ENCODE measurements around the gene LAGE3. TPM values are rescaled to one million over a fixed set of nuclear protein-coding genes. Genes with fewer than 3 reads are reported as not detected.

Gene LAGE3
- total RNA-seq, 2 experiments from 2014 or later, result 42.3 to 42.8 TPM

DNA sequence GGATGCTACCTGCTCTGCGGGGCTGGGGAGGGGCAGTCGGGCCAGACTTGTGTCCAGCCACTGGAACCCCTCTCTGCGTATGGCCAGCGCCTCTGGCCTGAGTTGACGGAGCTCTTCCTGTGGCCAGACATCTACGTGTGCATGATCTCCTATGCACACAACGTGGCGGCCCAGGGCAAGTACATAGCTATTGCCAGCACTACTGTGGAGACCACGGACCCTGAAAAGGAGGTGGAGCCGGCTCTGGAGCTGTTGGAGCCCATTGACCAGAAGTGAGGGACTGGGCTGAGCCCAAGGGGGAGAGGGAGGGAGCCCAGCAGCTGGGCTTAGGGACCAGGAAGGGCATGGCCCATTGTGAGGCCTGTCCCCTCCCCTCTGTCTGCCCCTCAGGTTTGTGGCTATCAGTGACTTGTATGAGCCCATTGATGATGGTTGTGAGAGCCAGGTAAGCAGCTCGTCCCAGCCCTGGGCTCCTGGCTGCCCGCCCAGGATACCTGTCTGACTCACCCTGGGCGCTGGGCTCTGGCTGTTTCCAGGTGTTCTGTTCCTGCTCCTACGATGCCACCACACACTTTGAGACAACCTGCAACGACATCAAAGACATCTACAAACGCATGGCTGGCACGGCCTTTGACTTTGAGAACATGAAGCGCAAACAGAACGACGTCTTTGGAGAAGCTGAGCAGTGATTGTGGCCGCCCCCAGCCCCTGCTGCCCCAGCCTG lies 36.9 kb downstream of the LAGE3 start:
- H3K27me3 Mint-ChIP-seq (ENCODE audit: low read depth), result no peaks in the 10 kb centered on the region
- intact Hi-C loops (cut with micrococcal nuclease), result loop anchor here (5.0 kb wide), 2 partner anchors 35 to 45 kb away; partner anchors contain the start of genes LAGE3 and RPL10
- peaks cover 18% of the 10 kb centered on the region for H3K4me1 Mint-ChIP-seq (ENCODE audit: low read depth)
- no peak overlapping the region for H3K27ac Mint-ChIP-seq
- H3K4me3 Mint-ChIP-seq, result no peak overlapping the region
- H3K36me3 Mint-ChIP-seq (ENCODE audit: low read depth), result peaks cover 8% of the 10 kb centered on the region
- no peaks in the 10 kb centered on the region for H3K9me3 Mint-ChIP-seq
- CTCF ChIA-PET, result no interaction called here
- no peak for DNase-seq

DNA sequence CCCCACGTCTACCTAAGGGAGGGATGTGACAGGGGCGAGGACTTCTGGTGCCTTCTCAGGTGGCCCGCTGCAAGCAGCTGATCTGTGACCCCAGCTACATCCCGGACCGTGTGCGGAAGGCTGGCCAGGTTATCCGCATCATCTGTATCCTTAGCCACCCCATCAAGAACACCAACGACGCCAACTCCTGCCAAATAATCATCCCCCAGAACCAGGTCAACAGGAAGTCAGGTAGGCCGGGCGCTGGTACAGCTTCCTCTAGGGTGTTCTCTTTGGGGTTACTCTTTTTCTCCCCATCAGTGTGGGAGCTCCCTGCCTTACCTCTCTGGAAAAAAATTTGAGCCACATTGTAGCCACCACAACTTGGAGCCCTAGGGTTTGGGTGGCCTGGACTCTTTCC lies 37.5 kb downstream of the LAGE3 start:
- intact Hi-C loops (cut with micrococcal nuclease), result loop anchor here (5.0 kb wide), 2 partner anchors 36 to 44 kb away; partner anchors contain the start of genes LAGE3 and RPL10
- CTCF ChIA-PET, result no interaction called here
- Mint-ChIP-seq H3K4me3 (no peak overlapping the region), H3K27me3 (ENCODE audit: low read depth) (no peaks in the 10 kb centered on the region), H3K27ac (no peak overlapping the region), H3K4me1 (ENCODE audit: low read depth) (peaks cover 18% of the 10 kb centered on the region), H3K36me3 (ENCODE audit: low read depth) (peaks cover 4% of the 10 kb centered on the region), H3K9me3 (no peaks in the 10 kb centered on the region)
- DNase-seq, result no peak

DNA sequence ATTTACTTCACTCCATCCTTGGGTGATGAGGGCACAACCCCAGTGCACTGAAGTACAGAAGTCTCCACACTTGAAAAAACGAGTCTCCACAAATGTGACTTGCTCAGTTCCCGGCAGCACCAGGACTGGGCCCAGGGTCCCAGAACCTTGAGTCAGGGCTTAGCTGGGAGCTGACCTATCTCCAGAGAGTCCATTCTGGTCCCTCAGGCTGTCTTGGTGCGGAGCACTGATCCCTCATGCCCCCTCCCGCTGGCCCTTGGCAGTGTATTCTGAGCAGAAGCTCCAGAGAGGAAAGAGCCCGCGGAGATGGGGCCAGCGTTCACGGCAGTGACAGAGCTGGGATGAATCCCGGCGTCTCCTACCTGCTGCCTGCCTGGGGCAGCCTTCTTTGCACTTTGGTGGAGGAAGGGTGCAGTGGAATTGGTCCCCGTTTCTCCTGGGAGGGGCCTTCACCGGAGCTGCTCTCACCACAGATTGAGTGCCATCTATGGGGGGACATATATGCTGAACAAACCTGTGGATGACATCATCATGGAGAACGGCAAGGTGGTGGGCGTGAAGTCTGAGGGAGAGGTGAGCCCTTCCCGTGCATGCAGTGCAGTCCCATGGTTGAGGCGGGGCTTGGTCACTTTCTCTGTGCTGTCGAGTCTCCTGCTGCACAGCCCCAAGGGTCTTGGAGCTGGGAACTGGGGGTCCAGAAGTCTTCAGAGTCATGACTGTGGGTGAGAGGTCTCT lies 38.3 kb downstream of the LAGE3 start:
- CTCF ChIA-PET, result no interaction called here
- H3K27ac Mint-ChIP-seq, result no peak overlapping the region
- H3K9me3 Mint-ChIP-seq, result no peaks in the 10 kb centered on the region
- H3K4me1 Mint-ChIP-seq (ENCODE audit: low read depth), result peaks cover 22% of the 10 kb centered on the region
- no peaks in the 10 kb centered on the region for H3K27me3 Mint-ChIP-seq (ENCODE audit: low read depth)
- H3K4me3 Mint-ChIP-seq, result no peak overlapping the region
- no peak for DNase-seq
- intact Hi-C loops (cut with micrococcal nuclease), result loop anchor here (5.0 kb wide), 2 partner anchors 37 to 43 kb away; partner anchors contain the start of genes LAGE3 and RPL10
- no peaks in the 10 kb centered on the region for H3K36me3 Mint-ChIP-seq (ENCODE audit: low read depth)

DNA sequence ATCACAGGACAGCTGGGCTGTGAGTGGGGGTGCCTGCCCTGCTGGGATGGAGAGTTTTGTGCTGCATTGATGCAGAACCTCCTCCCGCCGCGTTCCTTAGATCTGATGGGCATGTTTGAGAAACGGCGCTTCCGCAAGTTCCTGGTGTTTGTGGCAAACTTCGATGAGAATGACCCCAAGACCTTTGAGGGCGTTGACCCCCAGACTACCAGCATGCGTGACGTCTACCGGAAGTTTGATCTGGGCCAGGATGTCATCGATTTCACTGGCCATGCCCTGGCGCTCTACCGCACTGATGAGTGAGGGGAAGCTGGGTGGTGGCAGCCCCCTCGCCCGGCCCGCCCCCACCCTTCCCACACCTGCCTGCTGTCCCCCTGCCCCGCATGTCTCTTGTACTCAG lies 39.2 kb downstream of the LAGE3 start:
- no peak overlapping the region for H3K27ac Mint-ChIP-seq
- CTCF ChIA-PET, result no interaction called here
- intact Hi-C loops (cut with micrococcal nuclease), result loop anchor here (5.0 kb wide), 2 partner anchors 37 to 43 kb away; partner anchors contain the start of genes LAGE3 and RPL10
- no peaks in the 10 kb centered on the region for H3K9me3 Mint-ChIP-seq
- peaks cover 22% of the 10 kb centered on the region for H3K4me1 Mint-ChIP-seq (ENCODE audit: low read depth)
- H3K36me3 Mint-ChIP-seq (ENCODE audit: low read depth), result no peaks in the 10 kb centered on the region
- H3K27me3 Mint-ChIP-seq (ENCODE audit: low read depth), result no peaks in the 10 kb centered on the region
- H3K4me3 Mint-ChIP-seq, result no peak overlapping the region
- DNase-seq, result no peak

DNA sequence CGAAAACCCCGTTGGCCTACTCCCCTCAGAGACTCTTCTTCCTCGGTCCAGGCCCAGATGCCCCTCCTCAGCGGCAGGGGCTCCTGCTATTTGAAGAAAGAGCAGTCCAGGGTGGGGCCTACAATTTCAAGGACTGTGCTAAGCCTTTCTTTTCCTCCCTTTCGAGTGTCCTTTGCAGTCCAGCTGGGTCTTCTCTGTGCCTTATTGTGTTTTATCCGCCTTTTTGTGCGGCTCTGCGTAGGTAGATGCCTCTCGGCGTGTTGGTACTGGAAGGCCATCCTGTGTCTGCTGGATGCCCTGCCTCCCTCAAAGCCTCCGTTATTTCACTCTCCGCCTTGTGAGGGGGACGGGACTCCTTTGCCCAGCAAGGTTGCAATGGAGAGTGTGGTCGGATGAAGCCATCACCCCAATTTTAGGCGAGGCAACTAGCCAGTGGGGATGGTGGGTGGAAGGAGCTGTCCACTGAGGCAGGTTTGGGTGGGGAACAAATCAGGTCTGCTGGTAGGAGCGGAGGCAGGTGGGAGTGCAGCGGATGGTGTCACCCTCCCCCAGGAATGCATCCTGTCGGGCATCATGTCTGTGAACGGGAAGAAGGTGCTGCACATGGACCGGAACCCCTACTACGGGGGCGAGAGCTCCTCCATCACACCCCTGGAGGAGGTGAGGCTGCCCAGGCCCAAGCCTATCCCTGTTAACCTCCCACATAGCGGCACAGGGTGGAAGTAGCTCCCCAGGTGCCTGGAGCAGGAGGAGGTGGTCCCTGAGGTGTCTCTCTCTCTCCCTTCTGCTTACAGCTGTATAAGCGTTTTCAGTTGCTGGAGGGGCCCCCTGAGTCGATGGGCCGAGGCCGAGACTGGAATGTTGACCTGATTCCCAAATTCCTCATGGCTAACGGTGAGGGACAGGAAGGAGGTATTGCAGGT lies 40.8 kb downstream of the LAGE3 start:
- no peak for DNase-seq
- intact Hi-C loops (cut with micrococcal nuclease), result loop anchor here (2.0 kb wide), 2 partner anchors 53 to 67 kb away; partner anchors contain the start of gene SLC10A3
- peak overlapping the region; percentile 84 for H3K4me3 Mint-ChIP-seq
- H3K4me1 Mint-ChIP-seq (ENCODE audit: low read depth), result peaks cover 22% of the 10 kb centered on the region
- CTCF ChIA-PET, result no interaction called here
- H3K27ac Mint-ChIP-seq, result peak overlapping the region; percentile 66
- H3K36me3 Mint-ChIP-seq (ENCODE audit: low read depth), result peaks cover 2% of the 10 kb centered on the region
- H3K9me3 Mint-ChIP-seq, result no peaks in the 10 kb centered on the region
- no peaks in the 10 kb centered on the region for H3K27me3 Mint-ChIP-seq (ENCODE audit: low read depth)

DNA sequence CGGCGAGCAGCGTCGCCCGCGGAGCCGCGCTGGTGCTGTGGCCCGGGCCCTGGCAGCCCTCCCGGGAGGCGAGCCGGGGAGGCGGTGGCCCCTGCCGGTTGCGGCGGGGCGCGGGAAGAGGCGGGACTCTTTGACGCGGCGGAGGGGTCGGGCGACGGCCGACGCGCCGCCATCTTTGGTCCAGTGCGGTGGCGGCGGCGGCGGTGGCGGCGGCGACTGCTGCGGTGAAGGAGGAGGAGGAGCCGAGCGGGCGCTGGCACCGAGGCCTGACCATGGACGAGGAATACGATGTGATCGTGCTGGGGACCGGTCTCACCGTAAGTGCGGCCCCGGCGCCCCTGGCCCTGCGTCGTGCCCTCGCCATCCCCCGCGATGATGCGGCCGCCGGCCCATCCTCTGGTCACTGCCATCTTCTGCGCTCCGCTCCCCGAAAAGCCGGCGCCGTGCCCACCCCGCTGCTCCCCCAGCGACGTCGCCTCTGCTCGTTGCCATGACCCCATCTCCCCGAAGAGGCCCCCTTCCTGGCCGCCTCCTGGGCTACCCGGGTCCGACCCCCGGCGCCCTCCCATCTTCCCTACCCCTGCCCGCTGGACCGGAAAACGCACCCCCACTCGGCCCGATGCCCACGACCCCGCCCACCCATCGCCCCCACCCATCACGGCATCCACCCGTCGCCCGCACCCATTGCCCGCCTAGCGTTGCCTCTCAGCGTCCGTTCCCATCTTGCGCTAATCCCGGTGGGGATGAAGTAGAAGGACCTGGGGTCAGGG lies 41.9 kb downstream of the LAGE3 start, which contains the start of gene GDI1:
TSS of gene GDI1 (plus strand) at position 172 of the 770 bp plus-strand sequence. CDS start at position 273, 101 bp downstream.
- Mint-ChIP-seq H3K4me1 (ENCODE audit: low read depth) (peaks cover 22% of the 10 kb centered on the region), H3K4me3 (peak within 1 kb of the TSS; percentile 84), H3K27me3 (ENCODE audit: low read depth) (no peaks in the 10 kb centered on the region), H3K27ac (peak within 1 kb of the TSS; percentile 82), H3K36me3 (ENCODE audit: low read depth) (peaks cover 4% of the 10 kb centered on the region), H3K9me3 (no peaks in the 10 kb centered on the region)
- peak; percentile 45 for DNase-seq
- CTCF ChIA-PET, result no interaction called here
- intact Hi-C loops (cut with micrococcal nuclease), result loop anchor here (2.0 kb wide), 2 partner anchors 54 to 66 kb away; partner anchors contain the start of gene SLC10A3

DNA sequence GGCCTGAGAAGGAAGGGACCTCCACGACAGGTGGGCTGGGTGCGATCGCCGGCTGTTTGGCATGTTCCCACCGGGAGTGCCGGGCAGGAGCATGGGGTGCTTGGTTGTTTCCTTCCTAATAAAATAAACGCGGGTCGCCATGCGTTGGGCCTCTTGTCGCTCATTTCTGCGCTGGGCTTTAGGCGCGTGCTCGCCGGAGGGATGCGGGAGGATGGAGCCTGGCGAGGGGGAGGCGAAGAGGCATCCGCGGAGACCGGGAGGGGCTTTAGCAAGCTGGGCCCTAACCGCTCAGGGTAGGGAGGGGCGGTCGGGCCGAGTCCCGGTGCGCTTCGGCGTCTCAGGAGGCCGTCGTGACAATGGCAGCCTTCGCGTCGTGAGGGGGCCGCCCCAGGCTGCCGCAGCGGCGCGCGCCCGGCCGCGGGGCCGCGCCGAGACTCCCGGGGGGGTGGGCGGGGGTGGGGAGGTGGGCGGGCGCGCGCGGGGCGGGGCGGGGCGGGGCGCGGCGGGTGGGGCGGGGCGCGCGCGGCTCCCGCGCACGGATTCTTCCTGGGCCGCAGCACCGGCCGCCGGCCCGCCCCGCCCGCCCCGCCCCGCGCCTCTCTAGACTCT lies 42.6 kb downstream of the LAGE3 start:
- CTCF ChIA-PET, result no interaction called here
- peak; percentile 55 for DNase-seq

DNA sequence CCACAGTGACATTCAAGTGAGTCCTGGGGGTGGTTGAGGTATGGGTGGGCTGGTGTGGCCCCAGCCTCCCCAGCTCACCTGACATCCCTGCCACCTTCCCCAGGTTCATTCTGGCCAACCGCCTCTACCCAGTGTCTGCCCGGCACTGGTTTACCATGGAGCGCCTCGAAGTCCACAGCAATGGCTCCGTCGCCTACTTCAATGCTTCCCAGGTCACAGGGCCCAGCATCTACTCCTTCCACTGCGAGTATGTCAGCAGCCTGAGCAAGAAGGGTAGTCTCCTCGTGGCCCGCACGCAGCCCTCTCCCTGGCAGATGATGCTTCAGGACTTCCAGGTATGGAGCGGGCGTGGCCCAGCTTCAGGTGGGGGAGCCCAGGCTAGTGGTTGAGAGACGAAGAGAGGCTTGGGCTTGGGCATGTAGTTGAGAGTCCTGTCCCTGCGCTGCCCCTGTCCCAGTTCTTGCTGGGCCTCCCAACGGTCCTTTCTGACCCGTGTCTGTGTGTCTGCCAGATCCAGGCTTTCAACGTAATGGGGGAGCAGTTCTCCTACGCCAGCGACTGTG lies 43.8 kb downstream of the LAGE3 start:
- Mint-ChIP-seq H3K4me3 (no peak overlapping the region), H3K4me1 (ENCODE audit: low read depth) (peaks cover 25% of the 10 kb centered on the region), H3K27me3 (ENCODE audit: low read depth) (no peaks in the 10 kb centered on the region), H3K9me3 (no peaks in the 10 kb centered on the region), H3K27ac (no peak overlapping the region), H3K36me3 (ENCODE audit: low read depth) (peaks cover 4% of the 10 kb centered on the region)
- no peak for DNase-seq
- intact Hi-C loops (cut with micrococcal nuclease), result no loop called here
- CTCF ChIA-PET, result no interaction called here

More for the DNA sequence above, 42.6 kb downstream of the LAGE3 start:
- H3K4me1 Mint-ChIP-seq (ENCODE audit: low read depth), result peaks cover 22% of the 10 kb centered on the region
- no peaks in the 10 kb centered on the region for H3K9me3 Mint-ChIP-seq
- H3K27ac Mint-ChIP-seq, result peak overlapping the region; percentile 82
- H3K27me3 Mint-ChIP-seq (ENCODE audit: low read depth), result no peaks in the 10 kb centered on the region
- H3K4me3 Mint-ChIP-seq, result peak overlapping the region; percentile 70
- intact Hi-C loops (cut with micrococcal nuclease), result loop anchor here (2.0 kb wide), 2 partner anchors 54 to 66 kb away; partner anchors contain the start of gene SLC10A3
- H3K36me3 Mint-ChIP-seq (ENCODE audit: low read depth), result peaks cover 4% of the 10 kb centered on the region

DNA sequence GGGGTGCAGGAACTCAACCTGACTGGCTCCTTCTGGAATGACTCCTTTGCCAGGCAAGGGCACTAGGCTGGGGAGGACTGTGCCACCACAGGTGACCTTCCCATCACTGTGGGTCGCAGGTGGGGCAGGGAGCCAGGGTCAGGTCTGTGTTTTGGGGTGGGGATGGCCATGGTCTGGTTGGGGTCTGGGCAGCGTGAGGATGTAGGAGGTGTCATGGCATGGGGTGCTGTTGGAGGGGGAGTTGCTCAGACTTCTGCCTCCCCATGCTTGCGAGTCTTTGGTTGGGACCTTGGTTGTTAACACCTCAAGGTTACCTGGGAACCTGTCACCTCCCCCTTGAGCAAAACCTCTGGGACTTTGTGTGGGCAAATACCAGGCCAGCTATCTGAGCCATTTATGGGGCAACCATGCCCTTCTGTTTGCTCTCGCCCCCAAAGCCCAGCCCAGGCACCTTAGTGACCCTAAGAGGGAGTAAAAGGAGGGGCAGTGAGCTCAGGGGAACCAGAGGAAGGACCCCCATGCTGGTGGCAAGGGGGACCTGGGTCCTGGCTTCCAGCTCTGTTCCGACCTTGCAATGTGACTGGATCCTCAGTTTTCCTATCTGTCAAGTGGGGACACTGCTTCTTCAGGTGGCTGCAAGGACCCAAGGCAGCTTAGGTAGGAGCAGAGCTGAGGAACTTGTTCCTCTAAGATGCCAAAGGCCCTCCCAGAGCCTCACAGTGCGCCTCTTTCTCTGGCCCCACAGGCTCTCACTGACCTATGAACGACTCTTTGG lies 44.5 kb downstream of the LAGE3 start:
- Mint-ChIP-seq H3K9me3 (no peaks in the 10 kb centered on the region), H3K4me1 (ENCODE audit: low read depth) (peaks cover 26% of the 10 kb centered on the region), H3K27me3 (ENCODE audit: low read depth) (no peaks in the 10 kb centered on the region), H3K36me3 (ENCODE audit: low read depth) (peaks cover 4% of the 10 kb centered on the region), H3K4me3 (no peak overlapping the region), H3K27ac (no peak overlapping the region)
- intact Hi-C loops (cut with micrococcal nuclease), result no loop called here
- DNase-seq, result no peak
- CTCF ChIA-PET, result no interaction called here

DNA sequence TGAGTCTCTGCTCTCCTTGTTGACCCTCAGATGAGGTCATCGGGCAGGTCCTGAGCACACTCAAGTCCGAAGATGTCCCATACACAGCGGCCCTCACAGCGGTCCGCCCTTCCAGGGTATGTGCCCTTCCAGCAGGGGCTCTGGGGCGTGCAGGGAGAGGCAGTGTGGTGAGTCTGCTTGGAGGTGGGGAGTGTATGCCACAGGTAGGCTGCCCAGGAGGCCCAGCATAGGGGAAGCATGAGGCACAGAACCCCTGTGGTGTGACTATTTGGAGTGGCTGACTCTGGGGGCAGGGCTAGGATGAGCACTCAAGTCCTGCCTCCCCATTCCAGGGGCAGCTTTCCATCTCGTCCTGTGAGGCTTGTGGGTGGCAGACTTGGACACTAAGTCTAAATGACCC lies 45.5 kb downstream of the LAGE3 start:
- H3K27ac Mint-ChIP-seq, result no peak overlapping the region
- H3K27me3 Mint-ChIP-seq (ENCODE audit: low read depth), result no peaks in the 10 kb centered on the region
- H3K4me3 Mint-ChIP-seq, result no peak overlapping the region
- no peaks in the 10 kb centered on the region for H3K9me3 Mint-ChIP-seq
- peaks cover 28% of the 10 kb centered on the region for H3K4me1 Mint-ChIP-seq (ENCODE audit: low read depth)
- no peak for DNase-seq
- intact Hi-C loops (cut with micrococcal nuclease), result no loop called here
- CTCF ChIA-PET, result no interaction called here
- peaks cover 4% of the 10 kb centered on the region for H3K36me3 Mint-ChIP-seq (ENCODE audit: low read depth)
